Kidney tubule cell (primary cell): ENCODE measurements around the gene GNAO1.
A peak's percentile ranks its signal among the peaks of the same experiment; 100 is the strongest.
"Not testable (repeated sequence)": the region's sequence is repeated elsewhere in the genome, so short reads cannot be mapped to it uniquely, and the experiment has no call there.

Experiments used
- DNase-seq: peaks from one replicate; pipeline ENCODE4 v3.0.0-alpha.2; 2018; ENCODE audit warnings: low spot score

The GNAO1 gene

DNA sequence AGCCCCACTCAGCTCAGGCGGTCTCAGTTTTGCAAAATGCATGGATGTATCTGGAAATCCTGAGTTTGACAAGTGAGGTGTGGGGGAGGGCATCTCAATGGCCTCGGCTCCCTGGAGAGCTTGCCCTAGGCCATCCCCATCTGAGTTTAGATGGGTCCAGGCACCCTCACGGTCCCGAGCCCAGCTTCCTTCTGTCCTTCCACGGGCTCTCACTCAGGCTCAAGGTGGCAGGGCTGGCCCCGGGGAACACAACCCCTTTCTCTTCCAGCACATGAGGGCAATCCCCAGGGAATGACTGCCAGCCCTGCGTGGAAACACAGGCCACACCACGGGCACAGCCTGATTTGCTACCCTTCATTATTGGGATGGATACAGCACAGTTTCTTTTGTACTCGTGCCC lies 175.7 kb downstream of the GNAO1 start:
- DNase-seq: no peak

DNA sequence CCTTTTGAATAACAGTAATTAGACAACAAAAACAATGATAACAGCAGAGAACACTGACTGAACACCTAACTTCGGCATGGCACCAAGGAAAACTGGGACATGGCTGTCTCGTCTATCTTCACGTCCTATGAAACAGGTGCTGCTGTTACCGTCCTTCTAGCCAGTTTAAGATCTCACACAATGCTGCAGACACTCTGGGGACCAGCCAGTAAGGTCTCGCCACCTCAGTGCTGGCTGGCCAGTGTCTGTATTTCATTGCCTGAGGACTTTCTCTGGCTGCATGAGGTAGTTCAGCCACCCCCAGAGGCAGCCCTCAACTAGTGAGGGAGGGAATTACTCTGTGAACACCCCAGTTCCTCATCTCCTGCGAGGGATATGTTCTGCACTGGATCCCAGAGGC lies 176.5 kb downstream of the GNAO1 start:
- DNase-seq: no peak

DNA sequence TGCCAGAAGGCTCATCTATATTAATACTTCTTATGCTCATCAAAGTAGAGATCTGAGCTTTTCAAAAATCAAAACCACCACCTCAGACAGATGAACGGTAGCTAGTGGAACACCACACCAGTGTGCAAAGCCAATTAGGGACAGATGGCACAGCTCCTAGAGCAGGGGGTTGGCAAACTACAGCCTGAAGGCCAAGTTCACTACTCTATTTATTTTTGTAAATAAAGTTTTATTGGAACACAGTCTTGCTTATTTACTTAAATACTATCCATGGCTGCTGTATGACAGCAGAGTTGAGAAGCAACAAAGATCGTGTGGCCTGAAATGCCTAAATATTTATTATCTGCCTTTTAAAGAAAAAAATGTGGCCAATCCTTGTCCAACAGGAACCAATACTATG lies 177.3 kb downstream of the GNAO1 start:
- DNase-seq: no peak

DNA sequence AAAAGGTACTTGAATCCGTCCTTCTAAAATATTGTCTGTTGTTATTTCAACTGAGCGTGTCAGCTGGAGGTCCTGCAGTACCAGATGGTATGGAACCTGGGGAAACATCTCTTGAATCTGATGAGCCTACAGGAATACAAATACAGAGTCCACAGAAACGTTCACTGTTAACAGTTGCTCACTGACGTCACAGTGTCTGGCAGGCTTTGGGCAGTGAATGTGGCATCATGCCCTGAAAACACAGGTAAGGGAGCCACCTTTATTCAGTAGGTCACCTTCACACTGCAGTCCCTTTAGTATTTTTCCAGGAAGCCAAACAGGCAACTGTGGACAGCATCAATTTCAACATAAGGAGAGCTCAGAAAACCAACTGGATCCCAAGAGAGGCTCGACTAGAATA lies 177.9 kb downstream of the GNAO1 start:
- no peak for DNase-seq

DNA sequence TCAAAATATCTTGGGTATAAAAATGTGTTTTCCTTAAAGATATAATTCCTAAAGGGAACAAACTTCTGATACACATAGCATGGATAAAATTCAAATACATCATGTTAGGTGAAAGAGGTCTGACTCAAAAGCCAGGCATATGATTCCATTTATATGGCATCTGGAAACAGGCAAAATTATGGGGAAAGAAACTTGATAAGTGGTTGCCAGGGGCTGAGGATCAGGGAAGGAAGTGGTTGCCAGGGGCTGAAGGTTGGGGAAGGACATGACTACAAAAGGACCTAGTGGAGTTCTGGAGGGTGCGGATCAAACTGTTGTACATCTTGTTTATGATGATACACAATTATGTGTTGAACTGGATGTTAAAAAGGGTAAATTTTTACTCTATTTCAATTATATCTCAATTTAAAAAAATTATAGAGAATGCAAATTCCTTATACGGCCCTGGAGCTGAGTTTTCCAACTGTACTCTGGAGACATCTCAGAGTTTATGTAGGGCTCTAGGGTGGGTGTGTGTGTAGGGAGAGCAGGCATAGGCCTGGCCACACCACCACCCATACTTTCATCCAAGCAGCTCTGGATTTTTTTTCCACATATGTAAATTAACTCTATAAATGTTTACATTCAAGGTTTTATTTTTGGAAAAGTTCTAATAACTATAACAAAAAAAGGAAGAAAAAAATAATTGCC lies 179.0 kb downstream of the GNAO1 start:
- DNase-seq: no peak

DNA sequence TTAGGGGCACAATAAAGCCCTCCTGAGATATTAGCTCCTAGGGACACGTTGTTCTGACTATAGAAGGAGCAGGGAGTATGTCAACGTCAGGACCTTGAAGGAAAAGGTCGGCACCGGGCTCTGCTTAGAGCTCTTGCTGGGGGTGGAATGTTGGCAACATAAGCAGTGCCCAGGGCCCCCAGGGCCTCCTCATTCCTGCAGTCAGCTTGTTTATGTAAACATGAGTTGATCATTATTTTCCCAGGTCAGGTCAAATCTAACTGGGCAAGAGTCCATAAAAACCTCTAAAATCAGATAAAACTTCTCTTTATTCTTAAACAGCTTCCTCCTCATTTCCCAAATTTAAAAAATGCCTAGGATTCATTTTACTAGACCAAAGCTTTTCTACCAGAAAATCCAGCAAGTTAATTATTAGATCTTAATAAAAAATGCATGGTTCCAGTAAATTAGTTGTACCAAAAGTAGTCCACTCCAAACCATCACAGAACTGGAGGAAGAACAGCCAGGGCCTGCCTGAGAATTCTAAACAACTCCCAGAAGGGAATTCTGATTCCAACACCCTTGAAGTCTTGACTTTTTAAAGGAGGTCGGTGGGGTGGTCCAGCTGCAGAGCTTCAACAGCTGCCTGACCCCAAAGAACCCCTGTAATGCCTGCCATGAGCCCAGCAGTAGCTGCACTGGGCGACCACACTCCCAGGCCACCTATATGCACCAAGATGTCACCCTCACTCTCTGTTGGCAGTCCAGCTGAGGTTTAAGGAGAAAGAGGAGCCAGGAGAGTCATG lies 179.8 kb downstream of the GNAO1 start:
- DNase-seq: peak; percentile 36

DNA sequence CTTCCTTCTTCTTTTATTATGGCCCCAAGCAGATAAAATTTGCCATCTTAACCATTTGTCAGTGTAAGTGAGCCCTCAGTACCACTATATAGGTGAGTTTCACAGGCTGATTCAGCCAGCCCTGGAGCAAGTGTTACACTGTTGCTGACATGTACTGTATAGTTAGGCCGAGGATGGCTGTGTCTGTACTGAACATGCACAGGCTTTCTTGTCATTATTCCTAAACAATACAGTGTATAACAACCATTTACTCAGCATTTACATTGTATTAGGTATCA lies 180.3 kb downstream of the GNAO1 start:
- no peak for DNase-seq

DNA sequence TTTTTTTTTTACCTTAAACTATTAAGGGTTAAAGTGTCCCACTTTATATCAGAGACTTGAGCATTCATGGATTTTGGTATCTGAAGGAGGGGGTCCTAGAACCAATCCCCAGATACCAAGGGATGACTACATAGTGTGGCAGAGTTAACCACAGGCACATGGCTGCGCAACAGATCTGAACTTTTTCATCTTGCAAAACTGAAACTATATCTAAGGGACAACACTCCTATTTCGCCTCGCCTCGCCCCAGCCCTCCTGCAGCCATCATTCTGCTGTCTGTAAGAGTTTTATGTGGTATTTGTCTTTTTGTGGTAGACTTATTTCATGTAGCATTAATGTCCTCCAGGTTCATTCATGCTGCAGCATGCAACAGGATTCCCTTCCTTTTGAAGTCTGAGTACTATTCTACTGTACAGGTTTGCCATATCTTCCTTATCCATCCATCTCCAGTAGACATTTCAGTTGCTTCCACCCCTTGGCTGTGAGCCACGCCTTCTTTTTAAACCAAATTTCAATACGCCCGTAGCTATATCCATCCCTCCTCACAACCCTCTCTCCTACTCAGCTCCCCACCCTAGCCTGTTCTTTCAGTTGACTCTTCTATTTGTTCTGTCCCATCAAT lies 180.8 kb downstream of the GNAO1 start:
- no peak for DNase-seq

DNA sequence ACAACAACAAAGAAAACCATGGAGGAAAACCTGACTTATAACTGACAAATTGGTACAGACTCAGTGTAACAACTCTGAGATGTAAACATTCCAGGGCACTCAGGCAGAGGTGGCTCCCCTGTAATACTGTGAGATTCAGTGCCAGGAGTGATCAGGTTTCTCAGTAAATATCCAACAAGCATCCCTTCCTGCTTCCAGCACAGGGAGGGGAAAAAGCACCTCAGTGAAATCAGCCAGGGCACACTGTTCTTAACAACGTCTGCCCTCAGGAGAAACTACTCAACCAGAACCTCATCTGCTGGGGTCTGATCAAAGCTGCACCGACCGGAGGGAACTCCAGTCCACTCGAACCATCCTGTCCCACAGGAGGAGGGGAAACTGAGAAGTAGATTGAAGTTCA lies 181.7 kb downstream of the GNAO1 start:
- DNase-seq: no peak

DNA sequence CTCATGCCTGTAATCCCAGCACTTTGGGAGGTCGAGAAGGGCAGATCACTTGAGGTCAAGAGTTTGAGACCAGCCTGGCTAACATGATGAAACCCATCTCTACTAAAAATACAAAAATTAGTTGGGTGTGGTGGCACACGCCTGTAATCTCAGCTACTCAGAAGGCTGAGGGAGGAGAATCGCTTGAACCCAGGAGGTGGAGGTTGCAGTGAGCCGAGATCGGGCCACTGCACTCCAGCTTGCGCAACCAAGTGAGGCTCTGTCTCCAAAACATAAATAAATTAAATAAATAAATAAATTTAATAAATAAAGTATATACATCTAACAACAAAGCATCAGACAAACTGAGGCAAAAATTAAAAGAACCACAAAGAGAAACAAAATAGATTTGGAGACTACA lies 184.5 kb downstream of the GNAO1 start:
- not testable (repeated sequence) for DNase-seq

DNA sequence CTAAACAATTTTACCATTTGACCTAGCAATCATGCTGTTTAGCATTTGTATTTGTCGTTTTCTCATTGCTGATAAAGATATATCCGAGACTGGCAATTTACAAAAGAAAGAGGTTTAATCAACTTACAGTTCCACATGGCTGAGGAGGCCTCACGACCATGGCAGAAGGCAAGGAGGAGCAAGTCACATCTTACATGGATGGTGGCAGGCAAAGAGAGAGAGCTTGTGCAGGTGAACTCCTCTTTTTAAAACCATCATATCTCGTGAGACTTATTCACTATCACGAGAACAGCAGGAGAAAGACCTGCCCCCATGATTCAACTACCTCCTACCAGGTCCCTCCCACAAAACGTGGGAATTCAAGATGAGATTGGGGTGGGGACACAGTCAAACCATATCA lies 187.8 kb downstream of the GNAO1 start:
- not testable (repeated sequence) for DNase-seq

DNA sequence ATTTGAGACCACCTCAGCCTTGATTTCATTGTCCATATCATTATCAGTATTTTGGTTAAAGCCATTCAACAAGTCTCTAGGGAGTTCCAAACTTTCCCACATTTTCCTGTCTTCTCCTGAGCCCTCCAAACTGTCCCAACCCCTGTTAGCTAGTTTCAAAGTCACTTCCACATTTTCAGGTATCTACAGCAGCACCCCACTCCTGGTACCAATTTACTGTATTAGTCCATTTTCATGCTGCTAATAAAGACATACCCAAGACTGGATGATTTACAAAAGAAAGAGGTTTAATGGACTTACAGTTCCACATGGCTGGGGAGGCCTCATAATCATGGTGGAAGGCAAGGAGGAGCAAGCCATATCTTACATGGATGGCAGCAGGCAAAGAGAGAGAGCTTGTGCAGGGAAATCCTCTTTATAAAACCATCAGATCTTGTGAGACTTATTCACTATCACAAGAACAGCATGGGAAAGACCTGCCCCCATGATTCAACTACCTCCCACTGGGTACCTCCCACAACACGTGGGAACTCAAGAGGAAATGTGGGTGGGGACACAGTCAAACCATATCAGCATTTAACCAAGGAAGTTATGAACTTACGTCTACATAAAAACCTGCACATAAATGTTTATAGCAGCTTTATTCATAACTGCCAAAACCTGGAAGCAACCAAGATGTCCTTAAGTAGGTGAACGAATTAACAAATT lies 189.6 kb downstream of the GNAO1 start:
- DNase-seq: not testable (repeated sequence)

DNA sequence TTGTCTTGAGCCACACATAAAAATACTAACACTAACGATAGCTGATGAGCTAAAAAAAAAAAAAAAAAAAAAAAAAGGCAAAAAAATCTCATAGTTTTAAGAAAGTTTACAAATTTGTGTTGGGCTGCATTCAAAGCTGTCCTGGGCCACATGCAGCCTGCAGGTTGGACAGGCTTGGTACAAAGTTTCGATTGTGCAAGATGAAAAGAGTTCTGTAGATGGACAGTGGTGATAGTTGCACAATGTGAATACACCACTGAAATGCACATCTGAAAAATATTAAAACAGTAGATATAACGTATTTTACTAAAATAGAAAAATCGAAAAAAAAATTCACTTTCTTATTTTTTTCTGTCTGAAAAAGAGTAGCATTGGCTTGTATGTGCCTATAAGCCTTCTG lies 191.2 kb downstream of the GNAO1 start:
- DNase-seq: no peak

DNA sequence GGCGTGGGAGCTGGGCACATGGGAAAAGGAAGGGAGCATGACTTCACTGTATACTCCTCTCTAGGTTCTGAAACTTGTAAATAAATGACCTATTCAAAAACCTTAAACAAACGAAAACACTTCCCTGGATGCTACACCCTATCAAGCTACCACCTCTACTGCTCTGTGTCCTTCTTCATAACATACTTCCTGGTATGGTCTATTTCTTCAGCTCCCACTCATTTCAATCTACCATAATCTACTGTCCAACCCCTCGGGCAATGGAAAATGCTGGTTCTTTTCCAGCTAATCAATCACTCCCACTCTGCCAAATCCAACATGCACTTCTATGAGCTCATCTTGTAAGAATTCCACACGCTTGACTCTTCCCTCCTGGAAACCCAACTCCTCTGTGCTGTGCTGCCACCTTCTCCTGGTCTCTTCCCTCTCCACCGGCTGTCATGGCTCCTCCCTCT lies 191.6 kb downstream of the GNAO1 start:
- DNase-seq: peak; percentile 86

DNA sequence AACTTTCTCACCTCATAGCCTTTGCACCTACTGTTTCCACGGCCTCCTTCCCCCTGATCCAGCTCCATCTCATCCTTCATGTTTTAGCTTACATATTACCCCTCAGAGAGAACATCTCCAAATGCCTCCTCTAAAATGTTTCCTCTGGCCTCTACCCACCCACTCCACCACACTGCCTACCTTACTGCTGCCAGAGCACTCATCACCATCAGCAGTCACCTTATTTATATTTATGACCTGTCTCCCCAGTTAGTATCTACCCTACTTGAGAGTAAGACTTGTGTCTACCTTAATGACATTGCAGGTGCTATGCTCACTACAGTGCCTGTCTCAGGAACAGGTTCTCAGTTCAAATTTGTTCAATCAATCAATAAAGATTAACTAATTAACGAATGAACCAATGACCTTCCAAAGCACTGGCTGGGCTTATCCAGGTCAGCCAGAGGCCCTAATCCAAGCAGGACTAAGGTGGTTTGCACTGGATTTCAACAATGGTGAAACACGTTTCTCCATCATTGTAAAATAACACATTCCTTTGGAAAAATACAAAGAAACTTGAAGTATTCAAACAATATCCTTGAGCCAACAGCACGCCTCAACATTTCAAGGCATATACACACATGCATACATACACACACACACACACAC lies 192.9 kb downstream of the GNAO1 start:
- no peak for DNase-seq

DNA sequence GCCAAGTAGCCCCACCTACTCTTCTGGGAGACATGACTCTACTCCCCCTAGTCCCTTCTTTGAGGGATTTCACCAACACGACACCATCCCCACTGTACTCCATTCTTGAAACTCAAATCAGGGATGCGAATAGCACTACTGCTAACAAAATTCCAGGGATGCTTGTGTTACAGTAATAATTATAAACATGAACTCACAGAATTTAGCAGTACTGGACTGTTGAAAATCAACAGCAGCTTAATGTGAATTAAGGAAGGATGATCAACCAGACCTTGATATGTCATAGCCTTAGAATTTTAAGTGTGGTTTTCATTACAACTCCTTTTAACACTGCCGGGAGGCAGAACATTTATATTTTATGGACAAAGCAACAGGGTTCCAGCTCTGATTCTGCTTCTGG lies 196.1 kb downstream of the GNAO1 start:
- no peak for DNase-seq

DNA sequence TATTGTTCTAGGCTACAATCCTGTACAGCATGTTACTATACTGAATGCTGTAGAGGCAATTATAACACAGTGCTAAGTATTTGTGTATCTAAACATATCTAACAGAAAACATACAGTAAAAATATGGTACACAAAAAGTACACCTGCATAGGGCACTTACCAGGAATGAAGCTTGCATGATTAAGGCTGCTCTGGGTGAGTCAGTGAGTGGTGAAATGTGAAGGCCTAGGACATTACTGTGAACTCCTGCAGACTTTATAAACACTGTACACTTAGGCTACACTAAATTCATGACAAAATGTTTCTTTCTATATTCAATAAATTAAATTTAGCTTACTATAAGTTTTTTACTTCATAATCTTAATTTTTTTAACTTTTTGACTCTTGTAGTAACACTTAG lies 196.9 kb downstream of the GNAO1 start:
- DNase-seq: peak; percentile 27

DNA sequence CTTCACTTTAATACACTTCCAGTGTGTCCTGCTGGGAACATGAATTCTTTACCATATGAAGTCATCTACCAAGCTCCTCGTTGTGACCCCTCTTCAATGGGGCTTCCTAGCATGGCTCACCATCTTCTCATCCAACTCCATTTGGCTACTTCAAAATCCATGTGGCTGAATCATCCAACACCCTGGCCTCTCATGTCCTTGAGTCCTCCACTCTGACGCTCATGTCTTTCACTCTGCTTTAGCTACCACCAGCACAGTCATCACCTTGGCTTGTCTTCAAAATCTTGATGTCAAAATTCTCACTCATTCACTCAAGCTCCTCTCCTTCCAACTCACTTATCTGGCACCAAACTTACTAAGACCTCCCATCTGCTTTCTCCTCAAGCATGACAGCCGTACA lies 198.3 kb downstream of the GNAO1 start:
- DNase-seq: peak; percentile 95

DNA sequence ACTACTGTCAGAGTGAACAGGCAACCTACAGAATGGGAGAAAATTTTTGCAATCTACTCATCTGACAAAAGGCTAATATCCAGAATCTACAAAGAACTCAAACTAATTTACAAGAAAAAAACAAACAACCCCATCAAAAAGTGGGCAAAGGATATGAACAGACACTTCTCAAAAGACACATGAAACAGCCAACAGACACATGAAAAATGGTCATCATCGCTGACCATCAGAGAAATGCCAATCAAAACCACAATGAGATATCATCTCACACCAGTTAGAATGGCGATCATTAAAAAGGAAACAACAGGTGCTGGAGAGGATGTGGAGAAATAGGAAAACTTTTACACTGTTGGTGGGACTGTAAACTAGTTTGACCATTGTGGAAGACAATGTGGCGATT lies 205.4 kb downstream of the GNAO1 start:
- DNase-seq: not testable (repeated sequence)

DNA sequence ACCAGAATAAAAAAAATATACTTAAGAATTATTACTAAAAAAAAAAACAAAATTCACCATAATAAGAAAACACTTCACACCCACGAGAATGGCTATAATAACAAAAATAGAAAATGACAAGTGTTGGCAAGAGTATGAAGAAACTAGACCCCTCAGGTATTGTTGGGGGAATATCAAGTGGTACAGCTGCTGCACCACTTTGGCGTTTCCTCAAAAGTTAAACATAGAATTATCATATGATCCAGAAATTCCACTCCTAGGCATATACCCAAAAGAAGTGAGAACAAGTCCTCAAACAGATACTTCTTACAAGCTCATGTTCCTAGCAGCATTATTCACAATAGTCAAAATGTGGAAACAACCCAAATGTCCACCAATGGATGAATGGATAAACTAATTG lies 207.8 kb downstream of the GNAO1 start:
- no peak for DNase-seq

DNA sequence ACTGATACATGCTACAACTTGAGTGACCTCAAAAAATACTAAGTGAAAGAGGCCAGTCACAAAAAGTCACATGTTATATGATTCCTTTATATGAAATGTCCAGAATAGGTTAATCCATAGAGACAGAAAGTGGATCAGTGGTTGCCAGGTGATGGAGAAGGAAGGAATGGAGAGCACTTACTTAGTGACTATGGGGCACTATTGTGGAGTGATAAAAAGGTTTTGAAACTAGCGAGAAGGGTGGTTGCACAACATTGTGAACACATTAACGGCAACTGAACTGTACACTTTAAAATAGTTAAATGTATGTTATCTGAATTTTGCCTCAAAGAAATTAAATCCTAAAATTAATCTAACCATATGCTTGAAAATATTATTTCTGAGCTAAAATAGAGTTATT lies 208.2 kb downstream of the GNAO1 start:
- no peak for DNase-seq

DNA sequence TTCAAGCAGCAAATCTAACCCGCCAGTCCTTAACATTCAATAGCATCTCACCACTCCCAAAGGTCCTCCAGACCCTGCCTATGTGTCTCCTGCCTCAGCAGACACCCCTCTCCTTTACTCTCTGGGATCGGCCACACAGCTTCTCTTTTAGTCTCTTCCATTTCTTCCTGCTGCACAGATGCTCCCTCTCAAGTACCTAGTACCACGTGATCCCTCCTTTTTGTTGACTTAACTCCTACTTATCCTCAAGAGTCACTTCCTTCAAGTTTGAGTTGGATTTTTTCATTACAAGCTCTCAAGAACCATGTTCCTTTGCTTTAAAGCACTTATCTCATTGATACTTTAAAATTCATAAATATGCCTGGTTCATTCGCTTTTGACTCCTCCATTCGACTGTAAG lies 209.2 kb downstream of the GNAO1 start:
- DNase-seq: no peak
